CD4-positive, alpha-beta T cell (primary cell): ENCODE results near the gene RGS1. TPM values are rescaled to one million over a fixed set of nuclear protein-coding genes. Genes with fewer than 3 reads are reported as not detected.

Experiments
- ATAC-seq: fragments of 200-7000 bp; cut with Tn5 transposase; one replicate; pipeline ENCODE4 v1.10.0; 2022; ENCODE audit warnings: mild to moderate bottlenecking; ENCODE audit not compliant: poor library complexity
- CTCF ChIA-PET: fragments of 350-600 bp; sonication (Branson Sonifier 250); formaldehyde crosslinking; loops from one replicate; lab custom pipeline; 2021; ENCODE audit warnings: antibody characterized with exemption, inconsistent platforms; lab: Charles Lee
- POLR2A ChIA-PET: fragments of 350-600 bp; sonication (Branson Sonifier 250); formaldehyde crosslinking; loops from one replicate; lab custom pipeline; 2021; ENCODE audit warnings: antibody characterized with exemption, inconsistent platforms; lab: Charles Lee
- DNase-seq, 14 experiments: peaks; one replicate each; pipeline ENCODE4 v3.0.0-alpha.2; 2013 to 2020; ENCODE audit warnings: mixed read lengths in 2 of 14
- H3K27ac ChIP-seq, 2 donors: one replicate each; pipeline versions ENCODE4 v1.5.1 to v1.7.0; 2013; ENCODE audit warnings: low read length in 2 of 2, low read depth in 1 of 2, mild to moderate bottlenecking in 1 of 2
- H3K27me3 ChIP-seq, 2 experiments: 1 replicate in 1 of 2; 2 replicates in 1 of 2; pipeline versions ENCODE4 v1.6.1 to v1.7.0; 2013; ENCODE audit warnings: low read length in 2 of 2, control low read depth in 1 of 2, mild to moderate bottlenecking in 1 of 2, moderate library complexity in 1 of 2; ENCODE audit not compliant: insufficient read depth in 2 of 2, control insufficient read depth in 1 of 2
- H3K36me3 ChIP-seq: one replicate; pipeline ENCODE4 v1.6.1; 2013; ENCODE audit warnings: low read length, control low read depth; ENCODE audit not compliant: insufficient read depth
- H3K4me1 ChIP-seq: one replicate; pipeline ENCODE4 v1.6.1; 2013; ENCODE audit warnings: low read length, control low read depth; ENCODE audit not compliant: insufficient read depth
- H3K4me3 ChIP-seq: one replicate; pipeline ENCODE4 v1.5.1; 2013; ENCODE audit warnings: mild to moderate bottlenecking, low read length, moderate library complexity
- H3K9me3 ChIP-seq, 2 experiments: 1 replicate in 1 of 2; 2 replicates in 1 of 2; pipeline versions ENCODE4 v1.6.1 to v1.7.0; 2013; ENCODE audit warnings: low read length in 2 of 2, mild to moderate bottlenecking in 2 of 2, control low read depth in 1 of 2, moderate library complexity in 1 of 2; ENCODE audit not compliant: control insufficient read depth in 1 of 2, insufficient read depth in 1 of 2
- H3K27ac Mint-ChIP-seq: one replicate; pipeline ENCODE4 v1.8.0; 2020; ENCODE audit warnings: mixed read lengths
- H3K27me3 Mint-ChIP-seq: one replicate; pipeline ENCODE4 v1.8.0; 2021; ENCODE audit warnings: mixed read lengths
- H3K36me3 Mint-ChIP-seq: one replicate; pipeline ENCODE4 v1.8.0; 2021; ENCODE audit warnings: low read depth, mixed read lengths
- H3K4me1 Mint-ChIP-seq: one replicate; pipeline ENCODE4 v1.8.0; 2021; ENCODE audit warnings: low read depth, mixed read lengths
- H3K4me3 Mint-ChIP-seq: one replicate; pipeline ENCODE4 v1.8.0; 2020; ENCODE audit warnings: mild to moderate bottlenecking, mixed read lengths
- H3K9me3 Mint-ChIP-seq: one replicate; pipeline ENCODE4 v1.8.0; 2020; ENCODE audit warnings: mixed read lengths
- CTCF ChIP-seq: fragments of 200-600 bp; IDR thresholded peaks from one replicate; pipeline ENCODE4 v1.8.0; 2022; ENCODE audit warnings: antibody characterized with exemption, mild to moderate bottlenecking
- intact Hi-C, 2 experiments: fragments of 100-400 bp; cut with DNase I in 1 of 2; cut with micrococcal nuclease in 1 of 2; formaldehyde crosslinking; loops; one replicate each; pipeline versions ENCODE4 v1.15.1 to v1.9.0; 2023 to 2025; cut with DNase I, micrococcal nuclease
- total RNA-seq, 174 experiments: library from RNA in 2 of 174; stranded (reverse) in 2 of 174; gene quantifications; one replicate each; pipeline ENCODE4 v1.2.3 and lab custom pipeline; 2021 to 2026

Gene RGS1
- total RNA-seq, 2 experiments from 2014 or later, result 428 to 429 TPM

GRCh38 chr1:192615055-192615454, 39.5 kb downstream of the RGS1 start:
- Mint-ChIP-seq H3K27me3 (no peaks in the 10 kb centered on the region), H3K4me1 (no peaks in the 10 kb centered on the region), H3K9me3 (no peaks in the 10 kb centered on the region), H3K27ac (no peak overlapping the region), H3K36me3 (no peaks in the 10 kb centered on the region), H3K4me3 (no peak overlapping the region)
- no peak for TF ChIP-seq CTCF
- no peaks in the 10 kb centered on the region for H3K9me3 ChIP-seq
- CTCF ChIA-PET, result interaction anchor here (1.6 to 1.7 kb wide), 2 partner anchors 13 to 141 kb away, joined by 4 read pairs; no protein-coding TSS in a partner anchor
- POLR2A ChIA-PET, result no interaction called here
- H3K27ac ChIP-seq, result no peak overlapping the region
- H3K36me3 ChIP-seq, result no peaks in the 10 kb centered on the region
- H3K4me1 ChIP-seq, result no peaks in the 10 kb centered on the region
- DNase-seq (no peak), ATAC-seq (no peak)
- no peak overlapping the region for H3K4me3 ChIP-seq
- H3K27me3 ChIP-seq, result no peaks in the 10 kb centered on the region
- intact Hi-C loops, result no loop called here

GRCh38 chr1:192620071-192620635, 44.6 kb downstream of the RGS1 start:
- Mint-ChIP-seq H3K27me3 (no peaks in the 10 kb centered on the region), H3K4me1 (no peaks in the 10 kb centered on the region), H3K27ac (no peak overlapping the region), H3K4me3 (no peak overlapping the region), H3K36me3 (no peaks in the 10 kb centered on the region), H3K9me3 (no peaks in the 10 kb centered on the region)
- ChIA-PET CTCF (no interaction called here), POLR2A (no interaction called here)
- H3K4me3 ChIP-seq, result no peak overlapping the region
- ATAC-seq (no peak), DNase-seq (no peak)
- H3K27ac ChIP-seq, result no peak overlapping the region
- H3K9me3 ChIP-seq, result no peaks in the 10 kb centered on the region
- intact Hi-C loops, result no loop called here
- no peaks in the 10 kb centered on the region for H3K4me1 ChIP-seq
- H3K36me3 ChIP-seq, result no peaks in the 10 kb centered on the region
- no peaks in the 10 kb centered on the region for H3K27me3 ChIP-seq
- no peak for TF ChIP-seq CTCF

DNA sequence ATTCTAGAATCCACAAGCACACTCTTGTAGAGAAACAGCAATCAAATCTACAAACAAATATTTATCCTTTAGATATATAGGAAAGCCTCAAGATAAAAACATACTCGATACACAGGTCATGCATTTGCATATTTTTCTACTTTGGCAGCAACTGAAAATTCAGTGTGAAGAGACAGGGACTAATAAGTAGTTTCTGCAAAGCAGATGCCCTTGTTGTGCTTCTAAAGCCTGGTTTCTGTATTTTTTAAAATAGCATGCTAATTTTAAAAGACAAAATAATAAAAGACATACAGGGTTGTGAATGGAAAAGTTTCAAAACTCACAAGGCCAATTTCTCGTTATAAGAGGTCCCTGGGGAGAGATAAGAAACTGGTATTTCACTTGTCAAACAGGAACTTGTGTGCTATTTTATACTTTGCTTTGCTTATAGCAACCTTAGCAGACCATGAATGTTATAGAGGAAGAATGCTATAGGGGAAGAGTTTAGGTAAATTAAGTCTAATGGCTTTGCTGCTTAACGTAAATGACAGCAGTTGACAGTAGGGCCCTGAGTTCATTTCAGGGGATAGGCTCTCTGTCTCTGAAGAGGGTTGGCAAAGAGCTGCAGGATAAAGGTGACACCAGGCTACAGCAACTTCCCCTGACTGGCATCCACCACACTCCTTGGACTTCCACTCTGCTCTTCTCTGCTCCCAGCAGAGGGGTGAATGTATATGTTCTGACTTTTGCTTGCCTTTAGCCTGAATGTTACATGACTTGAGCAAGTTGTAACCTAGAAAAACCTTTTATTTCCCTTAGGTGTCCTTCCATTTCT, 51.0 kb downstream of the RGS1 start:
- H3K27me3 Mint-ChIP-seq, result no peaks in the 10 kb centered on the region
- H3K4me3 Mint-ChIP-seq, result no peak overlapping the region
- no peak overlapping the region for H3K27ac ChIP-seq
- ATAC-seq (no peak), DNase-seq (no peak)
- no peak for TF ChIP-seq CTCF
- intact Hi-C loops, result no loop called here
- no peaks in the 10 kb centered on the region for H3K27me3 ChIP-seq
- ChIA-PET CTCF (interaction anchor here (1.5 kb wide), 1 partner anchor 11 kb away, joined by 4 read pairs; no protein-coding TSS in a partner anchor), POLR2A (no interaction called here)
- no peaks in the 10 kb centered on the region for H3K9me3 Mint-ChIP-seq
- no peaks in the 10 kb centered on the region for H3K36me3 ChIP-seq
- no peaks in the 10 kb centered on the region for H3K36me3 Mint-ChIP-seq
- H3K4me1 Mint-ChIP-seq, result no peaks in the 10 kb centered on the region
- H3K27ac Mint-ChIP-seq, result no peak overlapping the region
- H3K4me1 ChIP-seq, result no peaks in the 10 kb centered on the region
- H3K4me3 ChIP-seq, result no peak overlapping the region
- H3K9me3 ChIP-seq, result no peaks in the 10 kb centered on the region
